Keratinocyte (primary cell): ENCODE results near the gene FPR1. TPM values are rescaled to one million over a fixed set of nuclear protein-coding genes. Genes with fewer than 3 reads are reported as not detected.

Source experiments
- DNase-seq: peaks from one replicate; pipeline ENCODE4 v3.0.0-alpha.2; 2011; ENCODE audit warnings: low read depth, missing footprints, low spot score
- FAIRE-seq: peaks from 2 replicates; lab custom pipeline; 2011; peaks lifted over from hg19 to GRCh38; lab: Jason Lieb, UNC
- H2AFZ ChIP-seq: 2 replicates; pipeline ENCODE4 v1.6.0; 2012; ENCODE audit warnings: low read length, control low read depth, inconsistent platforms; ENCODE audit not compliant: control insufficient read depth
- H3K27ac ChIP-seq: 2 replicates; pipeline ENCODE4 v1.5.1; 2011; ENCODE audit warnings: low read length; ENCODE audit not compliant: control insufficient read depth, insufficient read depth
- H3K27me3 ChIP-seq: 3 replicates; pipeline ENCODE4 v1.6.0; 2011; ENCODE audit warnings: low read length; ENCODE audit not compliant: control insufficient read depth, insufficient read depth; ENCODE audit errors: extremely low read depth
- H3K36me3 ChIP-seq, 2 experiments: 2 replicates in 1 of 2; 3 replicates in 1 of 2; pipeline ENCODE4 v1.5.1; 2011; ENCODE audit warnings: low read length in 2 of 2, mild to moderate bottlenecking in 1 of 2; ENCODE audit not compliant: control insufficient read depth in 2 of 2, insufficient read depth in 2 of 2; ENCODE audit errors: extremely low read depth in 1 of 2
- H3K4me1 ChIP-seq: 3 replicates; pipeline ENCODE4 v1.5.1; 2011; ENCODE audit warnings: low read length; ENCODE audit not compliant: control insufficient read depth, insufficient read depth; ENCODE audit errors: extremely low read depth
- H3K4me2 ChIP-seq: 3 replicates; pipeline ENCODE4 v1.6.0; 2011; ENCODE audit warnings: low read depth, low read length; ENCODE audit not compliant: control insufficient read depth, insufficient read depth; ENCODE audit errors: extremely low read depth
- H3K4me3 ChIP-seq, 3 experiments: fragments of 200-600 bp in 1 of 3; sonication (generic) in 1 of 3; 2 replicates in 2 of 3; 3 replicates in 1 of 3; pipeline ENCODE4 v1.5.1; 2011 to 2016; ENCODE audit warnings: low read length in 3 of 3, mild to moderate bottlenecking in 3 of 3, control low read depth in 2 of 3, inconsistent platforms in 1 of 3, low read depth in 1 of 3, mixed read lengths in 1 of 3, mixed run types in 1 of 3, moderate library complexity in 1 of 3; ENCODE audit not compliant: control insufficient read depth in 2 of 3, insufficient read depth in 2 of 3; ENCODE audit errors: extremely low read depth in 1 of 3
- H3K79me2 ChIP-seq: 2 replicates; pipeline ENCODE4 v1.6.0; 2012; ENCODE audit warnings: low read length; ENCODE audit not compliant: control insufficient read depth, insufficient read depth
- H3K9ac ChIP-seq: 3 replicates; pipeline ENCODE4 v1.6.0; 2011; ENCODE audit warnings: low read length; ENCODE audit not compliant: control insufficient read depth, insufficient read depth; ENCODE audit errors: extremely low read depth
- H3K9me1 ChIP-seq: 3 replicates; pipeline ENCODE4 v1.6.0; 2011; ENCODE audit warnings: low read length; ENCODE audit not compliant: control insufficient read depth, insufficient read depth; ENCODE audit errors: extremely low read depth
- H3K9me3 ChIP-seq: 2 replicates; pipeline ENCODE4 v1.5.1; 2012; ENCODE audit warnings: low read depth, low read length; ENCODE audit not compliant: control insufficient read depth
- H4K20me1 ChIP-seq: 3 replicates; pipeline ENCODE4 v1.6.0; 2011; ENCODE audit warnings: low read length; ENCODE audit not compliant: control insufficient read depth, insufficient read depth; ENCODE audit errors: extremely low read depth
- CTCF ChIP-seq, 3 experiments: IDR thresholded peaks in 1 of 3; conservative IDR thresholded peaks in 1 of 3; optimal IDR thresholded peaks in 1 of 3; 2 replicates in 2 of 3; 3 replicates in 1 of 3; pipeline versions ENCODE3 to v1.5.1; 2011; ENCODE audit warnings: low read length in 3 of 3, mild to moderate bottlenecking in 3 of 3, moderate library complexity in 2 of 3, control low read depth in 1 of 3, inconsistent platforms in 1 of 3; ENCODE audit not compliant: insufficient read depth in 2 of 3; ENCODE audit errors: extremely low read depth in 1 of 3
- EZH2 ChIP-seq: IDR thresholded peaks from one replicate; pipeline ENCODE4 v1.6.1; 2012; ENCODE audit warnings: inconsistent platforms, mild to moderate bottlenecking, low read length, moderate library complexity
- dilution Hi-C: fragments of 300-500 bp; cut with MboI; formaldehyde crosslinking; loops from one replicate; pipeline ENCODE4 v1.7.0; 2020; ENCODE audit warnings: low sequenced_read_pairs; ENCODE audit not compliant: extremely low pct_ligation_motif_present
- polyA plus RNA-seq, 5 experiments: library from polyadenylated mRNA; depleted of rRNA in 3 of 5; stranded (reverse) in 3 of 5; stranded (forward) in 1 of 5; unstranded in 1 of 5; fragments of >200 nt; gene quantifications; 1 replicate in 1 of 5; 2 replicates in 3 of 5; 3 replicates in 1 of 5; pipeline versions ENCODE4 v1.2.1 to v1.2.3, GENCODE V29; 2011 to 2012; ENCODE audit warnings: missing spikeins in 2 of 5, low read depth in 1 of 5, low replicate concordance in 1 of 5

Gene FPR1
- polyA plus RNA-seq, 1 donor (not counting 4 experiments of a cell fraction or from before 2014, with no cell fraction given): 2.4 TPM

GRCh38 chr19:51766461-51766860, 14.8 kb upstream of the FPR1 start:
- dilution Hi-C loops: no loop called here
- no peak overlapping the region for H3K4me2 ChIP-seq
- DNase-seq (no peak), FAIRE-seq (no peak)
- no peak overlapping the region for H3K27ac ChIP-seq
- no peak overlapping the region for H3K9ac ChIP-seq
- no peaks in the 10 kb centered on the region for H3K79me2 ChIP-seq
- H3K9me1 ChIP-seq: no peaks in the 10 kb centered on the region
- H2AFZ ChIP-seq: no peak overlapping the region
- H3K9me3 ChIP-seq: no peaks in the 10 kb centered on the region
- no peaks in the 10 kb centered on the region for H3K4me1 ChIP-seq
- TF ChIP-seq EZH2: no peak
- no peak for TF ChIP-seq CTCF (optimal IDR thresholded peaks at IDR 0.05 in 1 of 3, IDR thresholded peaks at IDR 0.05 in 1 of 3, conservative IDR thresholded peaks at IDR 0.05 in 1 of 3; ENCODE audit: extremely low read depth in 1 of 3, insufficient read depth in 2 of 3, low read length in 3 of 3)
- no peak overlapping the region for H3K4me3 ChIP-seq
- no peaks in the 10 kb centered on the region for H4K20me1 ChIP-seq
- no peaks in the 10 kb centered on the region for H3K27me3 ChIP-seq
- no peaks in the 10 kb centered on the region for H3K36me3 ChIP-seq

GRCh38 chr19:51765086-51765485, 13.4 kb upstream of the FPR1 start:
- TF ChIP-seq CTCF (optimal IDR thresholded peaks at IDR 0.05 in 1 of 3, IDR thresholded peaks at IDR 0.05 in 1 of 3, conservative IDR thresholded peaks at IDR 0.05 in 1 of 3; ENCODE audit: extremely low read depth in 1 of 3, insufficient read depth in 2 of 3, low read length in 3 of 3): no peak
- TF ChIP-seq EZH2: no peak
- H4K20me1 ChIP-seq: no peaks in the 10 kb centered on the region
- H3K4me1 ChIP-seq: no peaks in the 10 kb centered on the region
- no peaks in the 10 kb centered on the region for H3K9me3 ChIP-seq
- H3K27me3 ChIP-seq: no peaks in the 10 kb centered on the region
- no peaks in the 10 kb centered on the region for H3K9me1 ChIP-seq
- no peak overlapping the region for H2AFZ ChIP-seq
- FAIRE-seq: peak; percentile 17
- dilution Hi-C loops: no loop called here
- no peak overlapping the region for H3K4me2 ChIP-seq
- H3K9ac ChIP-seq: no peak overlapping the region
- no peaks in the 10 kb centered on the region for H3K36me3 ChIP-seq
- no peak overlapping the region for H3K4me3 ChIP-seq
- DNase-seq: no peak
- no peak overlapping the region for H3K27ac ChIP-seq
- H3K79me2 ChIP-seq: no peaks in the 10 kb centered on the region
